Measurements from ENCODE around the gene MRPS6.
A peak's percentile ranks its signal among the peaks of the same experiment; 100 is the strongest.

The MRPS6 gene

DNA sequence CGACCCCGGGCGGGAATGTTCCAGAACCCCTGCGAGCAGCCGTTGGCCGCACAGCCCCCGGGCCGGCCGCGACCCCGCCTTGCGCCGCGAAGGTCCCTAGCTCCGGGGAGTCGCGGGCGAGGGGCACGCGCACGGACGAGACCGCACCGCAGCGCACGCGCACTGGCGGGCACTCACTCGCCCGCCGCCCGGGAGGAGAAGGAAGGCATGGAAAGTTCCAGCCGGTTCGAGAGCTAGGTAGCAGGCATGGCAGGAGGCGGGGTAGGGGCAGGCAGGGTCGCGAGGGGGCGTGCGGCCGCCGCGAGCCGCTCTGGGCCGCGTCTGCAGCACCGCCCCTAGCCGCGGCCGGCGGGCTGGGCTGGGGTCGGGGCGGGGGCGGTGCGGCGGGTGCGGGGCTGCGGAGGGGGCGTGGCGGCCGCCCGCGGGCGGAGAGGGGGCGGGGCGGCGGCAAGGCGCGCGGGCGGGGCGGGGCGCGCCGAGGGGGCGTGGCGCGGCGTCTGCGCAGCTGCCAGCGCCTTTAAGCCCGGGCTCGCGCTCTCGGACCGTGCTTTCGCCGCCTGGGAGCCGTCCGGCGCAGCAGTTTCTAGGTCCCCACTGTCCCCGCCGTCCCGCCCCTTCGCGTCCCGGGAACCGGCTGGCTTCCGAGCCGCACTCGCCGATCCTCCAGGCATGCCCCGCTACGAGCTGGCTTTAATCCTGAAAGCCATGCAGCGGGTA is at the start of gene MRPS6, which contains the start of gene SLC5A3:
Gene MRPS6, plus strand, starts transcription at position 547 of the 717 bp plus-strand sequence. Its CDS starts 123 bp downstream, at position 670.
Gene SLC5A3, plus strand, starts transcription at position 547 of the 717 bp plus-strand sequence. CDS start 21,621 bp downstream, outside the sequence.
- DNase-seq (ENCODE audit: low spot score) = peak; percentile 87

- no peak for DNase-seq (ENCODE audit: low spot score)
These were observed 49.5 kb upstream of the MRPS6 start for GRCh38 chr21:34023691-34024373.

DNA sequence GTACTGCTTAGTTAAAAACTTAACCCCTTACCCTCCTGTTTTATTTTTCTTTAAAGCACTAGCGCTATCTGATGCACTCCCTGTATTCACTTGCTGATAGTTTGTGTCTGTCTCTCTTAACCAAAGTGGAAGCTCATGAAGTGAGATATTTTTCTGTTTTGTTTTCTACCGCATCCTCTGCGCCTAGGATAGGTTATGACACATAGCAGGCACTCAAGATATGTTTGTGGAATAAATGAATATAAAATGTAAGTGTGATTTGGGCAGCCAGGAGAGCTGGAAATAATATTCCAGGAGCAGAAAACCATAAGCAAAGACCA is 49.0 kb upstream of the MRPS6 start:
- DNase-seq (ENCODE audit: low spot score) = no peak

DNA sequence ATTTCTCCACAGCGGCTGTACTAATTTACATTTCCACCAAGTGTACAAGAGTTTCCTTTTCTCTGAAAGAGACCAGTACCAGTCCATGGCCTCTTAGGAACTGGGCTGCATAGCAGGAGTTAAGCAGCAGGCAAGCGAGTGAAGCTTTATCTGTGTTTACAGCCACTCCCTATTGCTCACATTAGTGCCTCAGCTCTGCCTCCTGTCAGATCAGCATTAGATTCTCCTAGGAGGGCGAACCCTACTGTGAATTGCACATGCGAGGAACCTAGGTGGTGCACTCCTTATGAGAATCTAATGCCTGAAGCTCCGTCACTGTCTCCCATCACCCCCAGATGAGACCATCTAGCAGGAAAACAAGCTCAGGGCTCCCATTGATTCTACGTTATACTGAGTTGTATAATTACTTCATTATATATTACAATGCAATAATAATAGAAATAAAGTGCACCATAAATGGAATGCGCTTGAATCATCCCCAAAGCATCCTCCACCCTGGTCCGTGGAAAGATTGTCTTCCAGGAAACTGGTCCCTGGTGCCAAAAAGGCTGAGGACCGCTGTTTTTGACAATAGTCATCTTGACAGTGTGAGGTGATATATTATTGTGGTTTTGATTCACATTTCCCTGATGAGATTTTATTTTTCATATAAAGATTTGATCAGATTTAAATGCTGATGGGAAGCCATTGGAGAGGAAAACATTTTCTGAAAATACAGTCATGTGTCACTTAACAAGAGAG is 45.5 kb upstream of the MRPS6 start:
- DNase-seq (ENCODE audit: low spot score) = no peak

DNA sequence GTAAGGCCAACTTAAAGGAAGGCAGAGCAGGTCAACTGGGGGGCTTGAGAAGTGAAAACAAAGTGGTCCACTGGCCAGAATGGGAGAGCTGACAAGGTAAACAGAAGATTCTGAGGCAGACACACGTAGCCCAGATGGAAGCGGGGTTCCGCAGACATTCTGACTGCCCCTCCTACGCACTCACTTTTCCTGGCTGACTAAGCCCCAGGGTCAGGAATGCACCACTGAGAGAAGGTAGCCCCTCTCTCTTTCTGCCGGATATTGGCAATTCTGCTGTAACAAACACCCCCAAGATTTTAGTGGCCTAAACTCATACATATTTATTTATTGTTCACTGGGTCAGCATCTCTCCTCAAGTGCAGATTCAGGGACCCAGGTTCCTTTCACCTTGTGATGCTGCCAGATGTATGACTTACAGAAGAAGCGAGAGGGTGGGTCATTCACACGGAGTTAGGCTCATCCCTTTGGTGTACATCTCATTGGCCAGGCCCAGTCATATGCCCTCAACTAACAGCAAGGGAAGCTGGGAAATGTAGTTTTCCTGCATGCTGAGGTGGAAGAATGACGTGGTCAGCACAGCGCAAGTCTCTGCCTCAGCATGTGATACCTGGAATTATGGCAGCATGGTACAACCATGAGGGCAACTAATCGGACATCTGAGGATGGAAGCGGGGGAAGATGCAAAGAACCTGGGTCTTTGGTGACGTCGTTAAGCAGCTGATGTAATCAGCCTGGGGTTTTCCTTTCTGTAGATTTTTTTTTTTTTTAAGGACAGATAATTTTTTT is 43.4 kb upstream of the MRPS6 start:
- peak; percentile 67 for DNase-seq (ENCODE audit: low spot score)

DNA sequence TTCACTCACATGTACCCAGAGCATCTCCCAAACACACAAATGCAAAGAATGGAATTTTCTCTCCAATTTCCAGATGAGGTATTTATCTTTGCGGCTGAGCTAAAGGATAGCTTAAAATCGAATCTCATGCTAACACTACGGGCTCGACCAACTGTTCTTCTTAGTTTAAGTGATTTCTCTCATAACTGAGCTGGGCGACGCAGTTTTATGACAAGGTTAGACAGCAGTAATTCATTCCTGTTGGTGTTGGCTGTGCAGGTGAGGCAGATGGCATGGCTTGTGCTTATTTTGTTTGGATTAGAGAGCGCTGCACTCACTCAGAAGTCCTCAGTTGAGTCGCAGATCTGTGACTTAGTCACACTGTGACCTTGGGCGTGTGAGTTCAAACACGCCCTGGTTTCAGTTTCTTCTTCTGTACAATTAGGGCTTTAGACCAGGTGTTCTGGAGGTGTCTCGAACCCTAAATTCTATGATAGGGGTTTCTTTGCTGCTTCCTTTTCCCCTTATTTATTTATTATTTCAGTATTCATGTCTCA is 41.5 kb upstream of the MRPS6 start:
- no peak for DNase-seq (ENCODE audit: low spot score)

DNA sequence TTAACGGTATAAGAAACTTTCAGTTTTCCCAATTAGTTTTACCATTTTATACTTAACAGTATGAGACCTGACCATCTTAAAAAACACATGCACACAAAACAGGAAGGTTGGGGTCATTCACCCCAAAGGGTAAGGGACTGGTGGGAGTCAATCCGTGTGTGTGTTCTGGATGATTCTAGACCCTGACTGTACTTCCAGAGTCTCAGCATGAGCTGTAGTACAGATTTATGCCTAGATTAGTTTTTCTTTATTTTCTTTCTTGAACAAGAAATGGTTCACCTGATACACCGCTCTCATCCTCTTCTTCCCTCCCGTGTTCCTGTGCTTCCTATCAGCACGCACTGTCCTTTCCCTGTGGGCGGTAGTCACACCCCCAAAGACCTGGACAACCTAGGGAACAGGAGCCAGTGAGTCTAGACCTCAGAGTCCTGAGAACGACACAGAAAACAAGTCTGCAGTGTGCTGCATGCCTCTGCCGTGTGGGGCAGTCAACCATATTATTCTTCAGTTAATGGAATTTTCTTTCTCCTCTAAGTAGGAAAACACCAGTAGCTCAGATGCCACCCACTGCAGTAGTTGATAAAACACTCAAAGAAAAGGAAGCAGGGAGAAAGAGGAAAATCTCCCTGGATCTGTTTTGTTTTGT is 38.9 kb upstream of the MRPS6 start:
- DNase-seq (ENCODE audit: low spot score) = no peak

GRCh38 chr21:34035619-34036354 is 37.6 kb upstream of the MRPS6 start:
- no peak for DNase-seq (ENCODE audit: low spot score)

GRCh38 chr21:34037009-34037795 is 36.2 kb upstream of the MRPS6 start:
- peak; percentile 26 for DNase-seq (ENCODE audit: low spot score)

- no peak for DNase-seq (ENCODE audit: low spot score)
These were observed 33.5 kb upstream of the MRPS6 start for GRCh38 chr21:34039678-34040382.

- no peak for DNase-seq (ENCODE audit: low spot score)
These were observed 30.6 kb upstream of the MRPS6 start for GRCh38 chr21:34042735-34043134.

DNA sequence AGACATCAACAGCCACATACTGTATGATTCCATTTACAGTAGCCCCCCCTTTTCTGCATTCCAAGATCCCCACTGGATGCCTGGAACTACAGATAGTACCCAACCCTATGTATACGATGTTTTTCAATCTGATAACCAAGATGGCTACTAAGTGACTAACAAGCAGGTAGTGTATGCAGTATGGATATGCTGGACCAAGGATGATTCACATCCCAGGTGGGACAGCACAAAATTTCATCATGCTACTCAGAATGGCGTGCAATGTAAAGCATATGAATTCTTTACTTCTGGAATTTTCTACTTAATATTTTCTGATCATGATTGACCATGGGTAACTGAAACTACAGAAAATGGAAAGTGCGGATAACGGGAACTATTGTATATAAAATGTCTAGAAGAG is 30.0 kb upstream of the MRPS6 start:
- DNase-seq (ENCODE audit: low spot score) = no peak

DNA sequence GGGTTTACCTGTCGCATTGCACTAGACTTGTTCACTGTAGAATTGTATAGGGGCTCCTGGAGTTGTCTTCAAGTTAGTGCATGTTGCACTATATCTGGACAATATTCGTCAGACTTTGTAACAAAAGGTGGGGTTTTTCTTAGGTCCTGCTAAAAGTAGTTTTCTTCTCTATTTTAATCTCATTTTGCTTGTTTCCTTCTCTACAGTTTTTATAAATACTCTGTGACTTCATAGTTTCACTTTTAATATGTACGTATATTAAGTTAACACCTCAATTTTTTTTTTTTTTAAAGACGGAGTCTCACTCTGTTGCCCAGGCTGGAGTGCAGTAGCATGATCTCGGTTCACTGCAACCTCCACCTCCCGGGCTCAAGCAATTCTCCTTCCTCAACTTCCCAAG is 26.5 kb upstream of the MRPS6 start:
- DNase-seq (ENCODE audit: low spot score) = no peak

- no peak for DNase-seq (ENCODE audit: low spot score)
These were observed 25.5 kb upstream of the MRPS6 start for GRCh38 chr21:34047835-34048234.

- no peak for DNase-seq (ENCODE audit: low spot score)
These were observed 21.2 kb upstream of the MRPS6 start for GRCh38 chr21:34052171-34052570.

DNA sequence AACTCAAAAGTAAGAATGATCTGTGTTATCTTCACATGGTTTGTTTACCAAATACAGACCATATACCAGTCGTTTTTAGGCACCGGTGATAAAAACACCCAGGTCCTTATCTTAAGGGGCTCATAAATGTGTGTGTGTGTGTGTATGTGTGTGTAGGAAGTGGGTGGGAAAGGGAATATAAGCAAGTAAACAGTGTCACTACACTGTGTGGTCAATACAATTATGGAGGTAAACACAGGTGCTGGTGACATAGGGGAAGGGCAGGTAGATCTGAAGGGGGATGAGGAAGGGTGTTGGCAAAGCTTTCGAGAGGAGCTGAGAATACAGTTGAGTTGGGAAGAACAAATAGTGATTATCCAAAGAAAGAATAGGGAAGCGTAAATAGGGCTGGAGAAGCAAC is 19.1 kb upstream of the MRPS6 start:
- DNase-seq (ENCODE audit: low spot score) = no peak

GRCh38 chr21:34055615-34056014 is 17.8 kb upstream of the MRPS6 start:
- DNase-seq (ENCODE audit: low spot score) = no peak

DNA sequence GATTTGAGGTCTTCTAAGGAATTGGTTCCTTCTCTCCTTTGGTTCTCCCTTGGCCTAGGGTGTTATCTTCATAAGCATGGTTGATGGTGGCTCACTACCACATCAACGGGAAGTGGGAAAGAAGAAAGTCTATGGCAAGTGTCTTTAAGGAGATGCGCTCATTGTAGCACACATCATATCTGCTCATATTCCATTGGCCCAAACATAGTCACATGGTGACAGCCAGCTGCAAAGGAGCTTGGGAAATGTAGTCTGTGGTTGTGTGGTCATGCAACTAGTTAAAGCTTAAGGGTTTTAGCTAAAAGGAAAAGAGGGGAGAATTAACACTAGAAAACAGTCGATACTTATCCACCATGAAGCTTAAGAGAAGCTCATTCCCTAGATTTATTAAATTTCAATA is 11.4 kb upstream of the MRPS6 start:
- DNase-seq (ENCODE audit: low spot score) = no peak

GRCh38 chr21:34065027-34065426 is 8.4 kb upstream of the MRPS6 start:
- peak; percentile 41 for DNase-seq (ENCODE audit: low spot score)
